Gastroesophageal sphincter (tissue), 4 donors: Measurements from ENCODE around the gene TNIP1. TPM values are rescaled to one million over a fixed set of nuclear protein-coding genes. Genes with fewer than 3 reads are reported as not detected.
A peak's percentile ranks its signal among the peaks of the same experiment; 100 is the strongest.

Experiments used
- ATAC-seq: fragments of 150-250 bp; one replicate; pipeline ENCODE4 v1.9.1; 2016; ENCODE audit warnings: mild to moderate bottlenecking, moderate library complexity
- H3K27ac ChIP-seq, 4 donors: fragments of 200-600 bp; sonication (generic) in 3 of 4; 1 replicate in 3 of 4; 2 replicates in 1 of 4; pipeline ENCODE4 v1.5.1; 2016 to 2019
- H3K27me3 ChIP-seq: fragments of 200-600 bp; sonication (generic); one replicate; pipeline ENCODE4 v1.5.1; 2019
- H3K36me3 ChIP-seq, 2 donors: fragments of 200-600 bp; sonication (generic); one replicate each; pipeline ENCODE4 v1.5.1; 2019; ENCODE audit warnings: control low read depth in 1 of 2
- H3K4me1 ChIP-seq, 3 donors: fragments of 200-600 bp; sonication (generic); 1 replicate in 2 of 3; 2 replicates in 1 of 3; pipeline ENCODE4 v1.5.1; 2016 to 2019; ENCODE audit warnings: control low read depth in 2 of 3
- H3K4me3 ChIP-seq, 2 donors: fragments of 200-600 bp; sonication (generic); one replicate each; pipeline ENCODE4 v1.5.1; 2019; ENCODE audit warnings: mild to moderate bottlenecking in 1 of 2, moderate library complexity in 1 of 2
- H3K9me3 ChIP-seq, 3 donors: fragments of 200-600 bp; sonication (generic); one replicate each; pipeline ENCODE4 v1.5.1; 2017 to 2019; ENCODE audit warnings: control low read depth in 2 of 3
- EP300 ChIP-seq: sonication (generic); formaldehyde crosslinking; IDR thresholded peaks from one replicate; pipeline ENCODE4 v1.6.1; 2017; ENCODE audit warnings: antibody characterized with exemption, mild to moderate bottlenecking
- POLR2A ChIP-seq, 2 donors: fragments of 450-650 bp; IDR thresholded peaks; one replicate each; pipeline ENCODE4 v1.6.1; 2017; ENCODE audit warnings: antibody characterized with exemption in 2 of 2, mild to moderate bottlenecking in 2 of 2, moderate library complexity in 1 of 2
- POLR2AphosphoS5 ChIP-seq: sonication (generic); formaldehyde crosslinking; IDR thresholded peaks from one replicate; pipeline ENCODE4 v1.6.1; 2017; ENCODE audit warnings: antibody characterized with exemption
- WGBS, 2 donors: methylation state at CpG; one replicate each; pipeline ENCODE4 v1.1.5; 2018; ENCODE audit warnings: low coverage in 1 of 2; 5-methylcytosine and 5-hydroxymethylcytosine counted together
- total RNA-seq, 4 donors: library from RNA; depleted of rRNA; stranded (reverse); fragments of >200 nt; gene quantifications; one replicate each; pipeline ENCODE4 v1.1.0, GENCODE V29; 2016
- TF ChIP-seq, protein P1 (sequence below), 4 experiments: fragments of 200-600 bp in 2 of 4; fragments of 450-650 bp in 2 of 4; sonication (generic) in 1 of 4; IDR thresholded peaks; one replicate each; pipeline ENCODE4 v1.5.1; 2017 to 2019; ENCODE audit warnings: antibody characterized with exemption in 4 of 4, mild to moderate bottlenecking in 2 of 4, moderate library complexity in 2 of 4

Gene TNIP1
- total RNA-seq, 4 donors from 2014 or later = 74.2 to 142 (median 97.9) TPM

GRCh38 chr5:151063142-151063989 is 17.5 kb downstream of the TNIP1 start:
- Histone ChIP-seq H3K4me1 (peaks cover 11 to 93% (median 43%) of the 10 kb centered on the region in 3 donors), H3K36me3 (peaks cover 0 to 56% of the 10 kb centered on the region in 2 donors), H3K27me3 (no peaks in the 10 kb centered on the region), H3K4me3 (no peak overlapping the region), H3K27ac (peak overlapping the region; percentile 19 to 82 (median 78)), H3K9me3 (no peaks in the 10 kb centered on the region)
- TF ChIP-seq EP300 (no peak), POLR2AphosphoS5 (peak; percentile 64)
- TF ChIP-seq, protein P1, sequence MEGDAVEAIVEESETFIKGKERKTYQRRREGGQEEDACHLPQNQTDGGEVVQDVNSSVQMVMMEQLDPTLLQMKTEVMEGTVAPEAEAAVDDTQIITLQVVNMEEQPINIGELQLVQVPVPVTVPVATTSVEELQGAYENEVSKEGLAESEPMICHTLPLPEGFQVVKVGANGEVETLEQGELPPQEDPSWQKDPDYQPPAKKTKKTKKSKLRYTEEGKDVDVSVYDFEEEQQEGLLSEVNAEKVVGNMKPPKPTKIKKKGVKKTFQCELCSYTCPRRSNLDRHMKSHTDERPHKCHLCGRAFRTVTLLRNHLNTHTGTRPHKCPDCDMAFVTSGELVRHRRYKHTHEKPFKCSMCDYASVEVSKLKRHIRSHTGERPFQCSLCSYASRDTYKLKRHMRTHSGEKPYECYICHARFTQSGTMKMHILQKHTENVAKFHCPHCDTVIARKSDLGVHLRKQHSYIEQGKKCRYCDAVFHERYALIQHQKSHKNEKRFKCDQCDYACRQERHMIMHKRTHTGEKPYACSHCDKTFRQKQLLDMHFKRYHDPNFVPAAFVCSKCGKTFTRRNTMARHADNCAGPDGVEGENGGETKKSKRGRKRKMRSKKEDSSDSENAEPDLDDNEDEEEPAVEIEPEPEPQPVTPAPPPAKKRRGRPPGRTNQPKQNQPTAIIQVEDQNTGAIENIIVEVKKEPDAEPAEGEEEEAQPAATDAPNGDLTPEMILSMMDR (IDR thresholded peaks at IDR 0.05) = peak in 1 of 4 experiments; percentile 5
- peak; percentile 59 for ATAC-seq
- WGBS, 2 donors = 0 to 32% methylated on average over 1 to 10 of the region's 17 CpGs

- peak overlapping the region in 3 of 4 donors; percentile 75 to 82 (median 82) for H3K27ac ChIP-seq
- H3K4me3 ChIP-seq = no peak overlapping the region
- H3K4me1 ChIP-seq = peaks cover 11 to 85% (median 36%) of the 10 kb centered on the region in 3 donors
- no peaks in the 10 kb centered on the region for H3K9me3 ChIP-seq
- TF ChIP-seq POLR2AphosphoS5 (no peak), POLR2A (IDR thresholded peaks at IDR 0.05) (no peak), EP300 (no peak)
- TF ChIP-seq, protein P1 (IDR thresholded peaks at IDR 0.05) = no peak
- H3K27me3 ChIP-seq = no peaks in the 10 kb centered on the region
- no CpG with 5 or more reads among the region's 5 CpGs for WGBS, 2 donors
- peaks cover 0 to 64% of the 10 kb centered on the region in 2 donors for H3K36me3 ChIP-seq
- ATAC-seq = no peak
These were observed 18.3 kb downstream of the TNIP1 start for GRCh38 chr5:151062405-151063141.

GRCh38 chr5:151060742-151061141 is 20.1 kb downstream of the TNIP1 start:
- Histone ChIP-seq H3K27ac (peak overlapping the region in 2 of 4 donors; percentile 25 to 48), H3K4me3 (no peak overlapping the region), H3K27me3 (no peaks in the 10 kb centered on the region), H3K36me3 (peaks cover 0 to 70% of the 10 kb centered on the region in 2 donors), H3K9me3 (no peaks in the 10 kb centered on the region), H3K4me1 (peaks cover 11 to 67% (median 36%) of the 10 kb centered on the region in 3 donors)
- 48% methylated on average over 3 of the region's 6 CpGs; no CpG with 5 or more reads in 1 of the 2 donors for WGBS, 2 donors
- ATAC-seq = peak; percentile 44
- no peak for TF ChIP-seq POLR2AphosphoS5
- TF ChIP-seq, protein P1 (IDR thresholded peaks at IDR 0.05) = no peak
- no peak for TF ChIP-seq POLR2A (IDR thresholded peaks at IDR 0.05)

DNA sequence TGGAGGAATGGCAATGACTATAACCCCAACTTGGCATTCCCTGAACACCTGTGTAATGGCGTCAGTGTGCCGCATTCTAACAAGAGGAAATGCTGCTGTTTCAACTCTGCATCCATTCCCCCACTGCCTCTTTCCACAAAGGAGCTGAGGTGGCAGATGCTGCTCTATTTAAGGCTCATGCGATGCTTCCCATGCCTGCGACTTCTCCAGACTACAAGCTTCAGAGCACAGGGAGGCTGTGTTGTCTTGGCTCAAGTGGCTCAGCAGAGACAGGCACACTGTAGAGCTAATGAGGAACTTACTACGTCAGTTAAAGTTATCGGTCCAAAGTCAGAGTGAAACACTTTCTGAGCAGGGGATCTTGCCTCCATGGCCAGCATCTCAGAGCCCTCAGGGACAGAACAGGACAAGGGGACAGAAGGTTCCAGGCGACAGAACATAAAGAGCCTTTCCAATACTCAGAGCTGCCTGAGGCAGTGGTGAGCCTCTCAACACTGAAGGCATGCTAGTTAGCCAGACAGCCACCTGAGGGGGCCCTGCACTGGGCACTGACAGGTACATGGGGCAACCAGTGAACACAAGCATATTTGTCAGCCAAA is 21.8 kb downstream of the TNIP1 start:
- peak overlapping the region in 1 of 4 donors; percentile 42 for H3K27ac ChIP-seq
- peaks cover 11 to 50% (median 27%) of the 10 kb centered on the region in 3 donors for H3K4me1 ChIP-seq
- H3K36me3 ChIP-seq = peaks cover 0 to 88% of the 10 kb centered on the region in 2 donors
- TF ChIP-seq POLR2A (IDR thresholded peaks at IDR 0.05) = no peak
- no peak for TF ChIP-seq POLR2AphosphoS5
- no peak for TF ChIP-seq EP300
- TF ChIP-seq, protein P1 (IDR thresholded peaks at IDR 0.05) = no peak
- H3K27me3 ChIP-seq = no peaks in the 10 kb centered on the region
- no peak for ATAC-seq
- 69 to 75% methylated on average over 5 to 6 of the region's 7 CpGs for WGBS, 2 donors
- H3K4me3 ChIP-seq = no peak overlapping the region
- H3K9me3 ChIP-seq = no peaks in the 10 kb centered on the region
